Heart left ventricle (tissue), 13 donors: ENCODE measurements around the gene ZNF860.

ENCODE experiments used
- CTCF ChIP-seq, 12 donors: fragments of 200-600 bp; sonication (generic) in 4 of 12; IDR thresholded peaks; one replicate each; pipeline versions ENCODE4 v1.5.0 to v1.8.0; 2018 to 2022; ENCODE audit warnings: antibody characterized with exemption in 12 of 12, mild to moderate bottlenecking in 5 of 12
- POLR2A ChIP-seq, 2 donors: fragments of 450-650 bp; IDR thresholded peaks; one replicate each; pipeline ENCODE4 v1.6.1; 2017; ENCODE audit warnings: antibody characterized with exemption in 2 of 2, mild to moderate bottlenecking in 2 of 2, moderate library complexity in 2 of 2
- donor health status: ischemic (EF 13 %, LVEDD 7.1; RV severe dilation, severe dysfunction).
- donor health status: DM: no; HTN: yes; CAD: no.
- donor health status: DM: no; HTN: no; CAD: no.
- donor health status: ischemic (EF 25% LVEDD 6.9; RV normal size, moderate dysfunction).
- donor health status: ischemic (EF 25% LVEDD 5.7; RV mildly dilated, moderate dysfunction).
- donor health status: ischemic (EF 35%, LVEDD 5.7; RV mildly dilated, moderate dysfunction).
- donor health status: nonischemic (EF 11% LVEDD 7.7; RV severe dilation, severe dysfunction).
- donor health status: DM: yes; HTN: yes; CAD: no.
- donor health status: PGD.
- donor health status: ischemic (EF 29% LVEDD 5.4; RV normal size, mild dysfunction).
- donor health status: nonischemic (EF 23%, LVEDD 6.1; RV moderate dilation, normal function).

- TF ChIP-seq POLR2A (IDR thresholded peaks at IDR 0.05) (no peak), CTCF (IDR thresholded peaks at IDR 0.05) (no peak)
These were observed 35.9 kb upstream of the ZNF860 start for GRCh38 chr3:31945738-31946052.
